Measurements from ENCODE around the gene WDR46.

- TF ChIP-seq CTCF (IDR thresholded peaks at IDR 0.05) (no peak), POLR2A (IDR thresholded peaks at IDR 0.05) (no peak)
These were observed 708 bp downstream of the WDR46 start for GRCh38 chr6:33288141-33288920.

All from stomach (tissue), 4 donors.